Stomach smooth muscle (tissue), 2 donors: ENCODE results near the gene MRPL42.

Experiments
- H3K27ac ChIP-seq: one replicate; pipeline ENCODE4 v1.7.0; 2013; ENCODE audit warnings: mild to moderate bottlenecking, low read length, inconsistent platforms
- H3K27me3 ChIP-seq, 2 donors: one replicate each; pipeline ENCODE4 v1.7.0; 2013; ENCODE audit warnings: low read length in 2 of 2; ENCODE audit not compliant: insufficient read depth in 2 of 2, control insufficient read depth in 1 of 2
- H3K36me3 ChIP-seq, 2 donors: one replicate each; pipeline ENCODE4 v1.7.0; 2013; ENCODE audit warnings: low read length in 2 of 2; ENCODE audit not compliant: control insufficient read depth in 2 of 2, insufficient read depth in 2 of 2
- H3K4me1 ChIP-seq: one replicate; pipeline ENCODE4 v1.7.0; 2013; ENCODE audit warnings: low read length; ENCODE audit not compliant: control insufficient read depth, insufficient read depth
- H3K4me3 ChIP-seq, 2 donors: one replicate each; pipeline ENCODE4 v1.7.0; 2013; ENCODE audit warnings: low read length in 2 of 2
- H3K9ac ChIP-seq, 2 donors: one replicate each; pipeline ENCODE4 v1.7.0; 2013; ENCODE audit warnings: low read length in 2 of 2, mild to moderate bottlenecking in 1 of 2
- H3K9me3 ChIP-seq, 2 donors: one replicate each; pipeline ENCODE4 v1.7.0; 2013; ENCODE audit warnings: low read length in 2 of 2; ENCODE audit not compliant: control insufficient read depth in 2 of 2
- donor health status: healthy.
- donor health status: Pancreatic carcinoma.

The MRPL42 gene

DNA sequence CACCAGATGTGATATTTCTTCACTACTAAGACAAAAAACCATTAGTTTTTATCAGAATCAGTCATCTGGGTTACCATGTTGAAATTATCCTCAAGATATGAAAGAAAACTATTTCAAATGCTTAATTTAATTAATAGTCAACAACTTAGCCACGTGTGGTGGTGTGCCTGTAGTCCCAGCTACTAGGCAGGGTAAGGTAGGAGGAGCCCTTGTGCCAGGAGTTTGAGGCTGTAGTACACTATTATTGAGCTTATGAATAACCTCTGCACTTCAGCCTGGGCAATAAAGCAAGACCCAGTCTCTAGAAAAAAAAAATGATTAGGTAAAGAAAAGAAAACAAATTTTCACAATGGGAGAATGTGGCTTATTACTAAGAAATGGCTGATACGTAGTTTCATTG, 33.4 kb downstream of the MRPL42 start:
- H3K27me3 ChIP-seq: no peaks in the 10 kb centered on the region
- no peaks in the 10 kb centered on the region for H3K9me3 ChIP-seq
- H3K4me1 ChIP-seq: no peaks in the 10 kb centered on the region
- H3K4me3 ChIP-seq: no peak overlapping the region
- H3K36me3 ChIP-seq: no peaks in the 10 kb centered on the region
- H3K27ac ChIP-seq: no peak overlapping the region
- H3K9ac ChIP-seq: no peak overlapping the region

DNA sequence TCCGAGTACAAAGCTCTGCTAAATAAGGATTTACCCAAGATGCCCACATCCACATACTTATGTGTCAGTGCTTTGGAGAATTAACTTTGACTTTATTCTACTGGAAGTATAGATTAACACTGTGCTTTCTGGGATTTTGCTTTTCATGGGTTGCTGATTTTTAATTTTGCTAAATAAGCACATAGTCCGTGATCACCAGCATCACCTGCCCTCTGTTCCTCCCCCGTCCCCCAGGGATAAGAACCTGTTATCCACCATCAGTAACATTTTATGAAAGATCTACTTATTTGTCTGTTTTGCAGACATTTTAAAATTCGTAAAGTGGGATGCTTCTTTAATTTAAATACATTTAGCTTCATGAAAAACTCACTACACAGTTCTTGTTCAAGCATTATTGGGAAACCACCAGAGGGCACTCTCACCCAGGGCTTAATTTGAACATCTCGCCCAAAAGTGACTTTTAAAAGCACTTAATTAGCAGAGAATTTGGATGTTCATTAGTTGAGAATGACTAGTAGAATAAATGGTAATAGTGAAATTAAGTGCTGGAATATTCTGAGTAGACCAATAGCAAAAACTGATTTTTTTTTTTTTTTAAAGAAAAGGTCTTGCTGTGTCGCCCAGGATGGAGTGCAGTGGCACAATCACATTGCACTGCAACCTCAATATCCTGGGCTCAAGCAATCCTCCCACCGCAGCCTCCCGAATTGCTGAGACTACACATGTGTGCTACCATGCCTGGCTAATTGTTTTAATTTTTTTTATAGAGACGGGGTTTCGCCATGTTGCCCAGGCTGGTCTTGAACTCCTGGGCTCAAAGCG, 35.7 kb downstream of the MRPL42 start:
- Histone ChIP-seq H3K36me3 (no peaks in the 10 kb centered on the region), H3K27ac (no peak overlapping the region), H3K9ac (no peak overlapping the region), H3K27me3 (no peaks in the 10 kb centered on the region), H3K4me1 (no peaks in the 10 kb centered on the region), H3K4me3 (no peak overlapping the region), H3K9me3 (no peaks in the 10 kb centered on the region)

DNA sequence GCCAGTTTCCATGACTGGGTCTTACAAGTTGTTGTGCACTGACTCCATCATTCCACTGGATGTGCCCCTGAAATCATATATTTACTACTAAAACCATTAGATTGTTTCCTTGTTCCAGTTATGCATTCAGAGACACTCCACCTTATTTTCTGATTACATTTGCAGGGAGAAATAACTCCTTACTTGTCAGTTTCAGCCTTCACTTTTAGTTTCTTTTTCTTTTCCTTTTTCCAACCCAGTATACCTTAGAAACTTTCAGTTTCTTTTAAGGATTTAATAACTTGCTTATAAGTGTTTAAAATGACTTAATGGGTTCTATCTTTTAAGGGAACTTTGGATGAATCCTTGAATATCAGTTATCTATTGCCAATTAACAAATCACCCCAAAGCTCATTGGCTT, 39.9 kb downstream of the MRPL42 start:
- Histone ChIP-seq H3K4me3 (no peak overlapping the region), H3K9ac (no peak overlapping the region), H3K4me1 (no peaks in the 10 kb centered on the region), H3K9me3 (no peaks in the 10 kb centered on the region), H3K27me3 (no peaks in the 10 kb centered on the region), H3K27ac (no peak overlapping the region), H3K36me3 (peaks cover 0 to 2% of the 10 kb centered on the region in 2 donors)

DNA sequence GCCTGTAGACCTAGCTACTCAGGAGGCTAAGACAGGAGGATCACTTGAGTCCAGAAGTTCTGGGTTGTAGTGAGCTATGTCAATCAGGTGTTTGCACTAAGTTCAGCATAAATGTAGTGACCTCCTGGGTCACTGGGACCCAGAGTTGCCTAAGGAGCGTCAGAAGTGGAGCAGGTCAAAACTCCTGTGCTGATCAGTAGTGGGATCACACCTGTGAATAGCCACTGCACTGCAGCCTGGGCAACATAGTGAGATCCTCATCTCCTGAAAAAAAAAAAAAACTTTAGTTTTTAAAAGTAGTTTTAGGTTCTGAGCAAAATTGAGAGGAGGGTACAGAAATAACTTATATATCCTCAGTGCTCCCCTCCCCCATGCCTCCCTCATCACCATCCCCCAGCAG, 42.2 kb downstream of the MRPL42 start:
- Histone ChIP-seq H3K27ac (no peak overlapping the region), H3K27me3 (no peaks in the 10 kb centered on the region), H3K9me3 (no peaks in the 10 kb centered on the region), H3K4me1 (no peaks in the 10 kb centered on the region), H3K36me3 (peaks cover 0 to 2% of the 10 kb centered on the region in 2 donors), H3K9ac (no peak overlapping the region), H3K4me3 (no peak overlapping the region)

DNA sequence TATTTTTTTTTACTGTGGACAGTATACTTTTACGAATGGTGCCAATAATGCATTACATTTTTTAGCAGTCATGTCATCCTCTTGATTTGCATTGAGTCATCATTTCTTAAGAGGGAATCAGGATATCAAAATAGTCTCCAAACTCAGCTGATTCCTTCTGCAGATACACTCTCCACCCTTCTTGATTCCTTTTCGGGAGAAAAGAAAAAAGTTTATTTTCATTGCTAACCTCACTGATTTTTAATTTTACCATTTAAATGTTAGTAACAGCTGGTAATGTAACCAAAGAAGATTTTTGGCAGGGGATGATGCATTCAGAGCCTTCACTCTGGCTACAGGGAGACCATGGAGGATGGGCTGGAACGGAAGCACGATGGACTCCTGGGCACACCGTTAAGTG, 47.5 kb downstream of the MRPL42 start:
- Histone ChIP-seq H3K9ac (no peak overlapping the region), H3K27ac (no peak overlapping the region)

DNA sequence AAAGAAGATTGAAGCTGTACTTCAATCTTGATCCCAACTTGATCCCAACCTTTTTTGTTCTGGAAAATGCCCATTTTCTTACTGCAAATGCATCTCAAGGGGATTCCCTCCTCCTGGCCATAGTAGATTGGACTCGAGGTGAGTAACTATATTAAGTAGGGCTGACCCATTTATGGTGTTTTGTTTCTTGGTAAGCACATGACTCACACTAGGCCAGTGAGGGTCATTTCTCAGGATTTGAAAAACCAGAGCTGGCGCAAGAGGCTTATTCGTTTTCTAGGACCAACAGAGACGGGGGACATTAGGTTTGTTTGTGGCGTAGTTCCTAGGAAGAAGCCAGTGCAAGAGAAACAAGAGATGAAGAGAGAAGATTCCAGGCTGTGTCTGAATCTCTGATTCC, 51.4 kb downstream of the MRPL42 start:
- Histone ChIP-seq H3K27ac (no peak overlapping the region), H3K9ac (no peak overlapping the region), H3K9me3 (no peaks in the 10 kb centered on the region), H3K27me3 (no peaks in the 10 kb centered on the region), H3K4me3 (no peak overlapping the region), H3K36me3 (no peaks in the 10 kb centered on the region), H3K4me1 (no peaks in the 10 kb centered on the region)

More for the DNA sequence above, 47.5 kb downstream of the MRPL42 start:
- Histone ChIP-seq H3K27me3 (no peaks in the 10 kb centered on the region), H3K4me1 (no peaks in the 10 kb centered on the region), H3K9me3 (no peaks in the 10 kb centered on the region), H3K36me3 (peaks cover 0 to 2% of the 10 kb centered on the region in 2 donors), H3K4me3 (no peak overlapping the region)

DNA sequence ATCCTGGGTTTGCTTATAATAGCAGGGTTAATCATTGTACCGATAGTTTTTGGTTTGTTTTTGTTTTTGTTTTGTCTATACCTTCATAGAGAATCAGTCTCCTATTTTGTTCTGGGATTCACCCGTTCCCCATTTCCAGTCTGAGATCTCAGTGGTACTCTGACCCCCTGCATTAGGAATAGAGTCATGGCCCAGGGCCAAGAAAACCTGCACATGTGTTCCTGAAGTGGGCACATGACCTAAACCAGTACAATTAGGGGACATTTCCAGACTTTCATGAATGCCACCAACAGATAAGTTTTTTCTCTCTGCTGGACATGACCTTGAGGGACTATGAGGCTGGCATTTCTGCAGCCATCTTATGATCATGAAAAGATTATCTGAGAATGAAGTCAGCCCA, 52.5 kb downstream of the MRPL42 start:
- no peaks in the 10 kb centered on the region for H3K27me3 ChIP-seq
- no peaks in the 10 kb centered on the region for H3K4me1 ChIP-seq
- no peak overlapping the region for H3K4me3 ChIP-seq
- no peaks in the 10 kb centered on the region for H3K36me3 ChIP-seq
- no peak overlapping the region for H3K27ac ChIP-seq
- no peaks in the 10 kb centered on the region for H3K9me3 ChIP-seq
- no peak overlapping the region for H3K9ac ChIP-seq

DNA sequence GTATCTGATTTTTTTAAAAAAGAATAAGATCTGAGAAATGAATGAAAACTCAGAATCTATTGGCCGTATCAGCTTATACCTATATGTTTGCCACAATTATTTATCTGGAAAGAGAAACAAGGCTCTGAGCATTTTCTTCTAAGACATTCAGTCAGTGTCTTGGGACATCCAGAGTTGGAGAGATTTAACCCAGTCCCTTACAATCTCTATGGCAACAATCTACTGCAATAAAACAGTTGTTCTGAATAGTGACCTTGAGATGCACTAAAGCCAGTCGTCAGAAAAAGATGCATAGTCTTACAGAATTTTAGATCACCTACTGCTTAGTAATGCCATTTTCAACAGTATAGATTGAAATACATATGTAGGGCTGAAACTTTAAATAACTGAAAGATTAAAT, 53.1 kb downstream of the MRPL42 start:
- no peaks in the 10 kb centered on the region for H3K36me3 ChIP-seq
- no peaks in the 10 kb centered on the region for H3K27me3 ChIP-seq
- H3K27ac ChIP-seq: no peak overlapping the region
- H3K4me3 ChIP-seq: no peak overlapping the region
- H3K4me1 ChIP-seq: no peaks in the 10 kb centered on the region
- no peaks in the 10 kb centered on the region for H3K9me3 ChIP-seq
- no peak overlapping the region for H3K9ac ChIP-seq

DNA sequence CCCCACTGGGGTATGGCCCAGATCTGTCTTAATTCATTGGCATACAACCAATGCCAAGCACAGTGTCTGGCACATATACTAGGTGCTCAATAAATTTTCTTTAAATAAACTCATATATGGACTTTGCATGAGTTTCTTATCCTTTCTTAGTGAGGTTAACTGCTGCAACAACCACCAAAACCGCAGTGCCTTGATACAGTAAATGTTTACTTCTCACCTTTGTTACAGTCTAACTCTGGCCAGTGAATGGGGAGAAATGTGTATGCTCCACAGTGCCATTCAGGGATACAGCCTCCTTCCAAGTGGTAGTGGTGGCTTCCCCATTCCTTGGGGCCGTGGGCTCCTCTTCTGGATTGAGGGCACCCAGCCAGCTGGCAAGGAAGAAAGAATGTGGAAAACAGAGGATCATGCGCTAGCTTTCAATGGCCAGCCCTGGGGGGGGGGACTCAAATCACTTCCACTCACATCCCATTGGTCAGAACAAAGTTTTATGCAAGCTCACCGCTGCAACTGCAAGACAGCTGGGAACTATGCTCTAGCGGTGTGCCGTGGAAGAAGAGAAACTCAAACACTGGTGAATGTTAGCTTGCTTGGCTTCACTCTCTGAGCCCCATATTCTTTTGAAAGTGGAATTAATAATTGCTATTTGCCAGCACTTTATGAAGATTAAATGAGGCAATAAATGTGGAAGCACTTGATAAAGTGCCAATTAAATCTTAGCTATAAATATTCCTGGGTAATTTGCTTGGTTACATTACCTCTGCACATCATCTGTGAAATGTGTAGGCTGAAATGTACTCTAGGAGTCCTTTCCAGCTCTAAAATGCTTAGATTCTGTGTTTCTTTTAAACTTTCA, 54.1 kb downstream of the MRPL42 start:
- Histone ChIP-seq H3K9me3 (no peaks in the 10 kb centered on the region), H3K27me3 (no peaks in the 10 kb centered on the region), H3K27ac (no peak overlapping the region), H3K36me3 (no peaks in the 10 kb centered on the region), H3K4me1 (no peaks in the 10 kb centered on the region), H3K9ac (no peak overlapping the region), H3K4me3 (no peak overlapping the region)

DNA sequence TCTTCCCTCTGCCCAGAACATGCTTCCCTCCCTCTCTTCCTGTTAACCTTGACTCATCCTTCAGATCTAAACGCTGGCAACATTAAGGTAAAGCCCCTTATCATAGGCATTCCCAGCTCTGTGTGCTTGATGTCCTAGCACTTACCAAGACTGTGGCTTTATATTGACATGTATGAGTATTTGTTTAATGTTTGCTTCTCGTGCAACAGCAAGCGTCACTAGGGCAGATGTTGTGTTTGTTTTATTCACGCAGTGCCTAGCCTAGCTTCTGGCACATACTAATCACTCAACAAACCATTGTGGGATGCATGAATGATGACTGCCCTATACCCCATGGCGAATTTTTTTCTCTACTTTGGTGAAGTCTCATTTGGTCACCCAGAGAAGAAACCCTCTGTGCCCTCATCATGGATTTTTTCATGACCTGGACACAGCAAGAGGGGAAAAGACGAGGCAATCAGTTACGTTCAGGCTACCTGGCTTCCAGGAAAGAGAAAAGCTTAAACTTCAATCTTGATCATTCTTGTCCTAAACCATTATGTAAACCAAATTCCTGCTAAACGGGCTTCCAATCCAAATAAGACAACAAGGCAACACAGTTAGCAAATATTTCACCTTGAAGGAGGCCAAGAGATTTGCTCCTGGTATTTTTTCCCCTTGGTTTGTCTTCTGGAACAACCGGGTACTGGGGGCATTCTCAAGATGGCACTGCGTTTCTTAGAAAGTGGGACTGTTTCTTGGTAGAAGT, 57.2 kb downstream of the MRPL42 start:
- H3K27me3 ChIP-seq: peaks cover 0 to 2% of the 10 kb centered on the region in 2 donors
- H3K9me3 ChIP-seq: no peaks in the 10 kb centered on the region
- H3K4me1 ChIP-seq: no peaks in the 10 kb centered on the region

More for the DNA sequence above, 57.2 kb downstream of the MRPL42 start:
- H3K36me3 ChIP-seq: no peaks in the 10 kb centered on the region
- no peak overlapping the region for H3K9ac ChIP-seq
- H3K27ac ChIP-seq: no peak overlapping the region
- no peak overlapping the region for H3K4me3 ChIP-seq
